OCI-LY1 (cell line): ENCODE data around the gene SCN1A.

Experiments
- H2AFZ ChIP-seq: fragments of 200-600 bp; sonication (generic), shearing (Covaris generic); 2 replicates; pipeline ENCODE4 v1.6.0; 2014; ENCODE audit warnings: antibody characterized with exemption, mild to moderate bottlenecking, low read length
- H3F3A ChIP-seq: fragments of 200-600 bp; sonication (generic), shearing (Covaris generic); 2 replicates; pipeline ENCODE4 v1.6.0; 2014; ENCODE audit warnings: mild to moderate bottlenecking, antibody characterized with exemption, low read length, moderate library complexity; ENCODE audit not compliant: insufficient read depth
- H3K27ac ChIP-seq: fragments of 200-600 bp; sonication (generic); 2 replicates; pipeline ENCODE4 v1.5.1; 2014; ENCODE audit warnings: low read length, mixed run types, mild to moderate bottlenecking, low read depth; ENCODE audit not compliant: poor library complexity, severe bottlenecking
- H3K27me3 ChIP-seq: fragments of 200-600 bp; sonication (generic); 2 replicates; pipeline ENCODE4 v1.6.0; 2014; ENCODE audit warnings: antibody characterized with exemption, mild to moderate bottlenecking, low read length, moderate library complexity; ENCODE audit not compliant: insufficient read depth
- H3K36me3 ChIP-seq: fragments of 200-600 bp; sonication (generic); 2 replicates; pipeline ENCODE4 v1.6.1; 2014; ENCODE audit warnings: mild to moderate bottlenecking, antibody characterized with exemption, low read length, moderate library complexity, mixed read lengths; ENCODE audit not compliant: insufficient read depth
- H3K4me1 ChIP-seq: fragments of 200-600 bp; sonication (generic); 2 replicates; pipeline ENCODE4 v1.5.1; 2014; ENCODE audit warnings: mild to moderate bottlenecking, low read length, moderate library complexity; ENCODE audit not compliant: insufficient read depth, severe bottlenecking
- H3K4me2 ChIP-seq: fragments of 200-600 bp; sonication (generic), shearing (Covaris generic); 2 replicates; pipeline ENCODE4 v1.6.1; 2014; ENCODE audit warnings: low read length
- H3K4me3 ChIP-seq: fragments of 200-600 bp; sonication (generic); 2 replicates; pipeline ENCODE4 v1.5.1; 2014; ENCODE audit warnings: low read length, low read depth, mild to moderate bottlenecking, mixed read lengths; ENCODE audit not compliant: poor library complexity, severe bottlenecking
- H3K79me2 ChIP-seq: fragments of 200-600 bp; shearing (Covaris generic); 2 replicates; pipeline ENCODE4 v1.6.1; 2016; ENCODE audit warnings: mixed run types, low read length, mixed read lengths; ENCODE audit not compliant: insufficient read depth
- H3K9ac ChIP-seq: fragments of 200-600 bp; sonication (generic), shearing (Covaris generic); 2 replicates; pipeline ENCODE4 v1.6.1; 2014; ENCODE audit warnings: mild to moderate bottlenecking, low read length, mixed read lengths
- H3K9me2 ChIP-seq: fragments of 200-600 bp; sonication (generic), shearing (Covaris generic); 2 replicates; pipeline ENCODE4 v1.6.1; 2014; ENCODE audit warnings: low read depth, mild to moderate bottlenecking, low read length, mixed read lengths
- H3K9me3 ChIP-seq: fragments of 200-600 bp; shearing (Covaris generic); 2 replicates; pipeline ENCODE4 v1.6.1; 2014; ENCODE audit warnings: low read length, mixed read lengths
- H4K20me1 ChIP-seq: fragments of 200-600 bp; sonication (generic), shearing (Covaris generic); 2 replicates; pipeline ENCODE4 v1.6.0; 2016; ENCODE audit warnings: mild to moderate bottlenecking, low read length; ENCODE audit not compliant: insufficient read depth
- CTCF ChIP-seq: fragments of 200-600 bp; sonication (generic), shearing (Covaris generic); IDR thresholded peaks from 2 replicates; pipeline ENCODE4 v1.5.1; 2017; ENCODE audit warnings: mild to moderate bottlenecking, antibody characterized with exemption, low read length, moderate library complexity, mixed read lengths
- EZH2 ChIP-seq: fragments of 200-600 bp; sonication (generic), shearing (Covaris generic); IDR thresholded peaks from 2 replicates; pipeline ENCODE4 v1.8.0; 2017; ENCODE audit warnings: borderline replicate concordance, mixed run types, mild to moderate bottlenecking, antibody characterized with exemption, low read length, moderate library complexity, mixed read lengths

SCN1A gene

GRCh38 chr2:165957030-165957675 is 170.7 kb downstream of the SCN1A start:
- Histone ChIP-seq H3K4me3 (no peak overlapping the region), H3F3A (no peaks in the 10 kb centered on the region), H4K20me1 (no peaks in the 10 kb centered on the region), H3K4me1 (peaks cover 17% of the 10 kb centered on the region), H3K9ac (no peak overlapping the region), H3K9me3 (no peaks in the 10 kb centered on the region), H3K9me2 (no peaks in the 10 kb centered on the region), H3K36me3 (no peaks in the 10 kb centered on the region), H3K4me2 (no peak overlapping the region), H3K27ac (no peak overlapping the region), H3K27me3 (no peaks in the 10 kb centered on the region), H3K79me2 (peaks cover 7% of the 10 kb centered on the region; the same call in 1 of the 2 replicates), H2AFZ (no peak overlapping the region)
- no peak for TF ChIP-seq EZH2
- no peak for TF ChIP-seq CTCF

GRCh38 chr2:165953655-165954606 is 173.9 kb downstream of the SCN1A start, which contains the start of gene TTC21B:
TTC21B (minus strand) TSS chr2:165953776; CDS start chr2:165953705, 71 bp downstream.
- peak within 1 kb of the TSS; percentile 94 for H3K4me2 ChIP-seq
- H3K4me1 ChIP-seq = peaks cover 21% of the 10 kb centered on the region
- H3F3A ChIP-seq = no peaks in the 10 kb centered on the region
- peaks cover 7% of the 10 kb centered on the region; the same call in 1 of the 2 replicates for H3K36me3 ChIP-seq
- peak within 1 kb of the TSS; percentile 43; the same call in 1 of the 2 replicates for H2AFZ ChIP-seq
- H3K27me3 ChIP-seq = no peaks in the 10 kb centered on the region
- H3K9ac ChIP-seq = peak within 1 kb of the TSS; percentile 78
- TF ChIP-seq CTCF (peak; percentile 81), EZH2 (no peak)
- H3K79me2 ChIP-seq = peaks cover 7% of the 10 kb centered on the region; the same call in 1 of the 2 replicates
- no peaks in the 10 kb centered on the region for H3K9me2 ChIP-seq
- H3K9me3 ChIP-seq = no peaks in the 10 kb centered on the region
- peak within 1 kb of the TSS; percentile 85 for H3K4me3 ChIP-seq
- H3K27ac ChIP-seq = peak within 1 kb of the TSS; percentile 4
- H4K20me1 ChIP-seq = no peaks in the 10 kb centered on the region

- H3K9me3 ChIP-seq = no peaks in the 10 kb centered on the region
- H3K79me2 ChIP-seq = peaks cover 7% of the 10 kb centered on the region; the same call in 1 of the 2 replicates
- H3K36me3 ChIP-seq = peaks cover 14% of the 10 kb centered on the region
Observed at GRCh38 chr2:165953306-165953654, 174.5 kb downstream of the SCN1A start.

More at GRCh38 chr2:165953306-165953654, 174.5 kb downstream of the SCN1A start:
- no peaks in the 10 kb centered on the region for H3K9me2 ChIP-seq
- no peak overlapping the region for H2AFZ ChIP-seq
- H3K4me2 ChIP-seq = peak overlapping the region; percentile 94
- TF ChIP-seq CTCF = no peak
- TF ChIP-seq EZH2 = no peak
- H3F3A ChIP-seq = no peaks in the 10 kb centered on the region
- H4K20me1 ChIP-seq = no peaks in the 10 kb centered on the region
- peak overlapping the region; percentile 4 for H3K27ac ChIP-seq
- no peaks in the 10 kb centered on the region for H3K27me3 ChIP-seq
- H3K4me3 ChIP-seq = peak overlapping the region; percentile 85
- H3K4me1 ChIP-seq = peaks cover 21% of the 10 kb centered on the region
- H3K9ac ChIP-seq = peak overlapping the region; percentile 78
